HEK293 (cell line): Measurements from ENCODE around the gene CRB3.

ENCODE experiments used
- HOXC10 ChIP-seq: sonication (generic); formaldehyde crosslinking; IDR thresholded peaks from 2 replicates; pipeline ENCODE4 v1.8.1; 2023; ENCODE audit warnings: mild to moderate bottlenecking, missing genetic modification reagents
- ZNF274 ChIP-seq, 2 experiments: fragments of 200-500 bp in 1 of 2; fragments of 450-650 bp in 1 of 2; sonication (Bioruptor generic) in 1 of 2; formaldehyde crosslinking in 1 of 2; IDR thresholded peaks; 2 replicates each; pipeline versions ENCODE4 v1.5.1 to v1.6.1; 2014 to 2016; ENCODE audit warnings: borderline replicate concordance in 1 of 2, inconsistent platforms in 1 of 2, low read length in 1 of 2, missing biosample characterization in 1 of 2, missing genetic modification characterization in 1 of 2
- ZNF426 ChIP-seq: fragments of 450-650 bp; formaldehyde crosslinking; IDR thresholded peaks from 2 replicates; pipeline ENCODE4 v1.5.1; 2017; ENCODE audit warnings: missing biosample characterization, missing genetic modification characterization, mild to moderate bottlenecking, inconsistent platforms, moderate library complexity
- TF ChIP-seq, protein P1 (sequence below): fragments of 450-650 bp; formaldehyde crosslinking; IDR thresholded peaks from 2 replicates; pipeline ENCODE4 v1.5.1; 2016; ENCODE audit warnings: missing biosample characterization, missing genetic modification characterization
- TF ChIP-seq, protein P2 (sequence below): fragments of 450-650 bp; formaldehyde crosslinking; IDR thresholded peaks from 2 replicates; pipeline ENCODE4 v1.5.1; 2016; ENCODE audit warnings: missing biosample characterization, missing genetic modification characterization

DNA sequence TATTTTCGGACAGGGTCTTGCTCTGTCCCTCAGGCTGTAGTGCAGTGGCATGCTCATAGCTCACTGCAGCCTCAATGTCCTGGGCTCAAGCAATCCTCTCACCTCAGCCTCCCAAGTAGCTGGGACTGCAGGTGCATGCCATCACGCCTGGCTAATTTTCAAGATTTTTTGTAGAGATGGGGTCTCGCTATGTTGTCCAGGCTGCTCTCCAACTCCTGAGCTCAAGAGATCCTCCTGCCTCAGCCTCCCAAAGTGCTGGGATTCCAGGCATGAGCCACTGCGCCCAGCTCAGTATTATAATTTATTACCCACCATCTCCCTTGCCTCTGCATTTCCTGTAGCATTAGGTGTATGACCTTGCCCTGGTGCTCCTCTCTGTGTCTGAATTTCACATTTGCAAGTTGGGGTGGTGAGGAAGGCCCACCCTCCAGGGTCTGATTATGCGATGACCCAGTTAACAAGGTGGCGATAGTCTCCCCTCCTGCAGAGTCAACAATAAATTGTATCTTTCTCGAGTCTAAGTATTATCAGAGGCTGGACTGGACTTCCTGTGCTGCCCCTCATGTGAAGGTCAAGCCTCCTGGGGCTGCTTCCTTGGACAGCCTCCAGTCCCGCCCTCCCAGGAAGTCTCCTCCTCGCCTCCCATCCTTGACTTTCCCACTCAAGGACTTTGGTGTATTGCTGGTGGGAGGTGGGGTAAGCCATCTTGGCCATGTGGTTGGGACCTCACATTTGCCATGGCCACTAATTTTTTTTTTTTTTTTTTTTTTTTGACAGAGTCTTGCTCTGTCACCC is 39.5 kb downstream of the CRB3 start:
- TF ChIP-seq, protein P1, sequence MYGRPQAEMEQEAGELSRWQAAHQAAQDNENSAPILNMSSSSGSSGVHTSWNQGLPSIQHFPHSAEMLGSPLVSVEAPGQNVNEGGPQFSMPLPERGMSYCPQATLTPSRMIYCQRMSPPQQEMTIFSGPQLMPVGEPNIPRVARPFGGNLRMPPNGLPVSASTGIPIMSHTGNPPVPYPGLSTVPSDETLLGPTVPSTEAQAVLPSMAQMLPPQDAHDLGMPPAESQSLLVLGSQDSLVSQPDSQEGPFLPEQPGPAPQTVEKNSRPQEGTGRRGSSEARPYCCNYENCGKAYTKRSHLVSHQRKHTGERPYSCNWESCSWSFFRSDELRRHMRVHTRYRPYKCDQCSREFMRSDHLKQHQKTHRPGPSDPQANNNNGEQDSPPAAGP (tag by site-specific recombination), result no peak
- TF ChIP-seq HOXC10 (no peak), ZNF274 (IDR thresholded peaks at IDR 0.05; ENCODE audit: low read length) (no peak), ZNF274 (tag by site-specific recombination; IDR thresholded peaks at IDR 0.05; ENCODE audit: borderline replicate concordance) (no peak), ZNF426 (no peak)
- TF ChIP-seq, protein P2, sequence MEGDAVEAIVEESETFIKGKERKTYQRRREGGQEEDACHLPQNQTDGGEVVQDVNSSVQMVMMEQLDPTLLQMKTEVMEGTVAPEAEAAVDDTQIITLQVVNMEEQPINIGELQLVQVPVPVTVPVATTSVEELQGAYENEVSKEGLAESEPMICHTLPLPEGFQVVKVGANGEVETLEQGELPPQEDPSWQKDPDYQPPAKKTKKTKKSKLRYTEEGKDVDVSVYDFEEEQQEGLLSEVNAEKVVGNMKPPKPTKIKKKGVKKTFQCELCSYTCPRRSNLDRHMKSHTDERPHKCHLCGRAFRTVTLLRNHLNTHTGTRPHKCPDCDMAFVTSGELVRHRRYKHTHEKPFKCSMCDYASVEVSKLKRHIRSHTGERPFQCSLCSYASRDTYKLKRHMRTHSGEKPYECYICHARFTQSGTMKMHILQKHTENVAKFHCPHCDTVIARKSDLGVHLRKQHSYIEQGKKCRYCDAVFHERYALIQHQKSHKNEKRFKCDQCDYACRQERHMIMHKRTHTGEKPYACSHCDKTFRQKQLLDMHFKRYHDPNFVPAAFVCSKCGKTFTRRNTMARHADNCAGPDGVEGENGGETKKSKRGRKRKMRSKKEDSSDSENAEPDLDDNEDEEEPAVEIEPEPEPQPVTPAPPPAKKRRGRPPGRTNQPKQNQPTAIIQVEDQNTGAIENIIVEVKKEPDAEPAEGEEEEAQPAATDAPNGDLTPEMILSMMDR, result no peak
